NCI-H146 treated with DMSO at 0.1 percent for 48 hours (cell line): ENCODE measurements around the gene ARHGDIA.
"Not testable (repeated sequence)": the region's sequence is repeated elsewhere in the genome, so short reads cannot be mapped to it uniquely, and the experiment has no call there.

Experiments used
- DNase-seq: peaks from one replicate; lab custom pipeline; 2025; ENCODE audit not compliant: unreplicated experiment; lab: John Stamatoyannopoulos, UW

ARHGDIA gene

DNA sequence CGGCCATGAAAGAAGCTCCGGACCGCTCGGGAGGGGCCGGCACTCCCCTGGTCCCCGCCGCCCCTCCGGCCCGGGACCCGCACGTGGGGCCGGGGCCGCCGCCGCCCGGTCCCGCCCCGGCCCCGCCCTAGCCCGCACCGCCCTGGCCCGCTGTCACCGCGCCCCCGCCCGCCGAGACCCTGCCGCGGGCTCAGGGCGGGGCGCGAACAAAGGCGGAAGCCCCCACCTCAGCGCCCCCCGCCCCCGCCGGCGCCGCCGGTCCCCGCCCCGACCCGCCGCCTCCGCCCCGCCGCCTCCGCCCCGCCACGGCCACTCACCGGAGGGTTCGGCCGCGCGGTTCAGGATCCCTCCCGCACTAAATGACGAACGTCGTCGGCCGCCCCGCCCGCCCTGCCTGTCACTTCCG, at the start of gene ARHGDIA:
TSS of gene ARHGDIA (minus strand) at position 357 of the 406 bp plus-strand sequence. CDS start 1,407 bp downstream, outside the sequence.
- no peak for DNase-seq

DNA sequence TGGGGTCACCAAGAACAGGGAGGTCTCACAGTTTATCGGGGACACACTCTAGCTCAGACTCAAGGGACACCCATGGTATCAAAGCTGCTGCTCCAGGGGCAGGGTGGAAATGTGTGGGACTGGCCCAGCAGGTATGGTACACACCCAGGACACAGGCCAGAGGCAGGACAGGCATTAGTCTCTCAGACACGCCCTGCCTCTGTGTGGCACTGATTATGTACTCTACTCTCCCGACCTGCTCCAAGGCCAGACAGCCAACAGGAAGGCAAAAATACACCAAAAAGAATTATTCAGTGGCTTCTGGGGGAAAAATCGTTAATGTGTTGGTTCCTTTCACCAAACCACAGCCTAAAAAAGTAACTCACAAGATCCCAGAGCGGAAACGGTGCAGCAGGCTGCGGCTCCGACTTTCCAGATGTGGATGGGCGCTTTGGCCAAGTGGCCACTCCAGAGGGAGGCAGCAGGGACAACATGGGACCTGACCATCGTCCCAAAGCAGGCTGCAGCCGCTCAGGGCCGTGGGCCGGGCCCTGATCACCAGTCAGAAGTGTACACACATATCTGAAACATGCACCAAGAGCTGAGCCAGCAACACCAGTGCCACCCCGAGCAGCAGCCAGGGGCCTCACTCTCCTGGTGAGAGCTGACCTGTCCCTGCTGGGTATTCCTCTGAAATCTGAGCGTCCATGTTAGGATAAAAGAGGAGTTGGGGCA, 47.9 kb upstream of the ARHGDIA start:
- no peak for DNase-seq

GRCh38 chr17:81918333-81918669, 47.2 kb upstream of the ARHGDIA start:
- not testable (repeated sequence) for DNase-seq

DNA sequence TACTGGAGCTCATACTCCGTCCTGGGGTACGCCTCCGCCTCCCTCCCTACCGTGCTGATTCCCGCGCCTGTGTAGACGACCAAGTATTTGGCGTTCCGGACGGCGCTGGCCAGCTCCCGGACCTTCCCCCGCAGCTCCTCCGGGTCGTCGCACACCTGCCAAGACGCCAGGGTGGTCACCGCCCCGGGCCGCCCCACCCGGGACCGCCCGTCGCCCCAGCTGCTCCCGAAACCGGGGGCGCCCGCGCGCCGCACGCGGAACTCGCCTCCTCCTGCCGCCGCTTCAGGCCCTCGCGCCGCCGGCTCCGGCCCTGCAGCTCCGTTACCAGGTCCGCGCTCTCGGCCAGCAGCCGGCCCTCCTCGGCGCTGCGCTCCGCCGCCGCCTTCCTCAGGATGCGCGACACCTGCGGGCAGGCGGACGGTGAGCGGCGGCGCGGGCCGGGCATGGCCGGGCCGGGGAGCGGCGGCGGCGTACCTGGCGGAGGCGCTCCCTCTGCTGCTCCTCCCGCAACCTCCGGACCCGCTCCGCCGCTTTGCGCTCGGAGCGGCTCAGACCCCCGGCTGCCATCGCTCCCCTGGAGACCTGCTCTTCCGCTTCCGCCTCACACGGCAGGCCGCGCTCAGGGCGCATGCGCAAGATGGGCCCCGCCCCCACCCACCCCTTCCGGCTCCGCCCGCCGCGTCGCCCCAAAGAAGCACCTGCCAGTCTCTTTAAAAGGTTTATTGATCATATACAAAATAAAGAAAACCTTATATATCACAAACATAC, 46.6 kb upstream of the ARHGDIA start, which contains the start of gene SIRT7:
TSS of gene SIRT7 (minus strand) at position 612 of the 768 bp plus-strand sequence. CDS start at position 567, 45 bp downstream.
- DNase-seq, result peak; percentile 61

GRCh38 chr17:81916234-81917001, 45.3 kb upstream of the ARHGDIA start:
- DNase-seq, result no peak

DNA sequence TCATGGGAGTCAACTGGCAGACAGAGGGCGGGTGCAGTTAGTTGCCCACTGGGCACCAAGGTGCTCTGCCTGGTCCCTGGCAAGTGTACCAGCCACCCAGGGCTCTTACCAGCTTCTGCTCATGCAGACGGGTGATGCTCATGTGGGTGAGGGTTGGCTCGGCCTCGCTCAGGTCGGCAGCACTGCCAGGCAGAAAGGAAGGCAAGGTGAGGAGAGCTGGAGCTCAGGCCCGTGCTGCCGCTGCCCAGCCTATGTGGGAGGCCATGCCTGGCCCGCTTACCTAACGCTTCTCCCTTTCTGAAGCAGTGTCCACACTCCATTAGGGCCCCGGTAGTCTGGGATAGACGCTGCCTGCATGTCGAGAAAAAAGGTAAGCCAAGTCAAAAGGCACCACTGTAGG, 44.2 kb upstream of the ARHGDIA start:
- DNase-seq, result no peak

DNA sequence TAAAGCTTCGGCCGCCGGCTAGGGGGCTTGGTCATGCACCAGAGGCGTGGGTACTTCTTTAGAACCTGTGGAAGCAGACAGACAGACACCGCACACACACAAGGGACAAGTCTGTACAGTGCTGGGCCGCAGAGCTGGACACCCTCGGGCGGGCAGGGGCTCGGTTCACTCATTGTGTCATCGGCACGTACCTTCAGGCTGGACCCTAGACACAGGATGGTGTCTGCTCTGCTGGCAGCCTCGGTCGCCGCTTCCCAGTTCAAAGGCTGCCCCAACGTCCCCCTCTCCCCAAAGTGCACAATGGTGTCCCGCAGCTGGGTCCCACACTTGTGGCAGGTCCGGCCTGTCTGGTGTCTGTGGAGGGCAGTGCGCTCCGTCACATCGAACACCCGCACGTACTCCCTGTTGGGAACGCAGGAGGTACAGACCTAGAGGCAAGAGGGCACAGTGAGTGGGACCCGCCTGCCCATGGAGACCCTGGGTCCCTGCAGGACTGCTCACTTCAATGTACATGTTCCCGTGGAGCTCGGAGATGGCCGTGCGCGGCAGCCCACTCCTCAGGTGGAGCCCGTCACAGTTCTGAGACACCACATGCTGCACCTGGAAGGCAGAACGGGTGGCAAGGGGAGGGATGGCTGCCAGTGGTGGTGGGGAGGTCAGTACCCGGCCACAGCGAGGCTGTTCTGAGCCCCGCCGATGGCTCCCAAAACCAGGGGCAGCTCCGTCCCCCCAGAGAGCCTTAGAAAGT, 43.1 kb upstream of the ARHGDIA start:
- no peak for DNase-seq

- DNase-seq, result no peak
Measured at GRCh38 chr17:81913394-81914102, 42.4 kb upstream of the ARHGDIA start.

GRCh38 chr17:81912441-81913309, 41.5 kb upstream of the ARHGDIA start:
- DNase-seq, result no peak

- DNase-seq, result no peak
Measured at GRCh38 chr17:81911969-81912368, 40.8 kb upstream of the ARHGDIA start.

- peak; percentile 59 for DNase-seq
Measured at GRCh38 chr17:81911277-81911961, 40.3 kb upstream of the ARHGDIA start, which contains the start of gene PCYT2. PCYT2 (minus strand) TSS chr17:81911399; CDS start chr17:81911355, 44 bp downstream.

GRCh38 chr17:81910840-81911276, 39.7 kb upstream of the ARHGDIA start:
- DNase-seq, result no peak

GRCh38 chr17:81909966-81910839, 39.1 kb upstream of the ARHGDIA start:
- peak; percentile 39 for DNase-seq

- DNase-seq, result no peak
Measured at GRCh38 chr17:81909231-81909630, 38.1 kb upstream of the ARHGDIA start.

DNA sequence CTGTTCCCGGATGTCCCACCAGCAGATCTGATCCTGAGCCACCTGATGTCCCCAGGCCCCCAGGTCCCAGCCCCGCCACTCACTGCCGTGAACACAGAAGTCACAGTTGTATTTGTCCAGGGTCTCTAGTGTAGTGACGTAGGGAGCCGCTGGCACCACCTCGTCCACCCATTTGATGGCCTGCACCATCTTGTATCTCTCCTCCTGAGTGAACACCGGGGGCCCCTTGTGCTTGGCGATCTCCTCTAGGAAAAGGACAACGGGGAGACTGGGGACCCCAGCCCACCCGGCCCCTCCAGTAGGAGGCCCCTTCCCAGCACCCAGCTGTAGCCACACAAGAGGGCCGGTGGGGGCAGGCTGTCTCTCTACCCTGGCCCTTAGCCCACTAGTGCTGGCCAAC, 37.7 kb upstream of the ARHGDIA start:
- DNase-seq, result no peak

DNA sequence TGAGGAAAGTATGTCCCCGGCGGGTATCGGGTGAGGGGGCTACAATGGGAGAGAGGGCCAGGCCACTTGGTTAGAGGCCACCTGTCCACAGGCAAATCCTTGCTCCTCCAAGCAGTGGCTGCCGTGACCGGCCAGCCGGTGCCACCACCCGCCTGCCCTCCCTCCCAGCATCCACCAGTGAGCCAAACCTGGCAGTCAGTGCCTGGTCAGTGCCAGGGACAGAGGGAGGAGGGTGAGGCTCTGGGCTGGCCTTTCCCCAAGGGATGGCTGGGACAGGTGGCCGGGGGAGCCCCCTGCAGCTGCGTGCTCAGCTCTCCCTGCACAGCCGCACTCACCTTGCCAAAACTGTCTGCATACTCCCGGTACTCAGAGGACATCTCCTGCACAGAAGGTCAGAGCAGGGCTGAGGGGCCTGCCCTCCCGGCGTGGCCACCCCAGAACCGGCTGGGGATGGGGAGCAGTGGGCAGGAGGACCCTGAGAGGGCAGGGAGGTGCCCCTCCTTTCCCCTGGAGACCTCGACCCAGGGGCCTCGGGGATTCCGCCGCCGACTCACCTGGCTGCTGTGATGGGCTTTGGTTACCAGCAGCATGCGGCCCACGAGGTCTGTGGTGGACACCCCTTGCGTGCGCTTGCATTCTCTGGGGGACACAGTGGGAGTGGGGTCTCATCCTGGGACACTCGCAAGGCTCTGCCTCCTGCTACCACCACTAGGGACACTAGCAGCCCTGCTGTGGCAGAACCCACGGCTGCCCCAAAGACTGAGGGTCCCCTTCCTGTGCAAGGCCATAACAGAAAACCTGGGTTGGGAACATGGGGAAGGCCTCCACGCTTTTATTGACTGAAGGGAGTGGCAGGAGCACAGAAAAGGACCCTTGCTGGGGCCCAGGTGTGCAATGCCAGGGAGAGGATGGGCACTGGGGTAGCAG, 36.3 kb upstream of the ARHGDIA start:
- no peak for DNase-seq
